ENCODE measurements around the gene HTR5A.
A peak's percentile ranks its signal among the peaks of the same experiment; 100 is the strongest.

The HTR5A gene

GRCh38 chr7:155093596-155093995 is 23.5 kb downstream of the HTR5A start:
- no peak for DNase-seq

DNA sequence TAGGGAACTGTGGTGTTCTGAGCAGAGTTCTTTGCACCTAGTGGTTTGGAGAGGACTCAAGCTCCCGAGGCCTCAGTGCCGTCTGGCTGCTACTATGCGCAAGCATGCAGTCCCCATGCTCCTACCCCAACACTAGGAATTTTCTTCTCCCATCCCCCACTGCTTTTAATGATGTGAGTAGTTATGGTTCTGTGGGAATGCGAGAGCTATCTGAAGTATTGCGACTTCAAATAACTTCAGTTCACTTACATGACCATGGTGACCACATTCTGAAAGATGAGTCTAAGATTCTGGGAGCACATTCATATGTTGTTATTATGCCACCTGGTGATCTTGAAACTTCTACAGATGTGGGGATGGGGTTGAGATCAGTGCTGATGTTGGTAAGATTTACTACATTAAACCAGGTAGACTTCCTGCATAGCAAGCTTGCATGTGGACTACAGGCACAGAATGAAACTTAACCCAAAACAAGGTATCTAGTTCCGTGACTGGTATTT is 24.6 kb downstream of the HTR5A start:
- no peak for DNase-seq

DNA sequence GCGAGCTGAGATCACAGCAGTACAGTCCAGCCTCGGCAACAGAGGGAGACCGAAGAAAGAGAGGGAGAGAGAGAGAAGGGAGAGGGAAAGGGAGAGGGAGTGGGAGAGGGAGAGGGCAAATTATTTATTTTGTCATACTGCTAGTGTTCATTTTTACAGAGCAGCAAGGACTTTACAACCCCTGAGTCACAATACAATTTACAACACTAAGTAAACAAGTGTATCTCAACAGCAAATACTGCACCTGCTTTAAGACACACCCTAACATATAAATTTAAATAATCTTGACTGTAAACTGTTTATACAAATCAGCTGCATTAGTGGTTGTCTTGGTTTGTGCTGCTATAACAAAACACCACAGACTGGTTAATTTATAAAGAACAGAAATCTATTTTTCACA is 27.2 kb downstream of the HTR5A start:
- peak; percentile 62 for DNase-seq

- DNase-seq = no peak
Observed at GRCh38 chr7:155103839-155104238, 33.7 kb downstream of the HTR5A start.

- DNase-seq = no peak
Observed at GRCh38 chr7:155104913-155105312, 34.8 kb downstream of the HTR5A start.

GRCh38 chr7:155106356-155106755 is 36.2 kb downstream of the HTR5A start:
- no peak for DNase-seq

GRCh38 chr7:155107126-155107525 is 37.0 kb downstream of the HTR5A start:
- no peak for DNase-seq

GRCh38 chr7:155108144-155108901 is 38.2 kb downstream of the HTR5A start:
- DNase-seq = no peak

- no peak for DNase-seq
Observed at GRCh38 chr7:155109121-155109520, 39.0 kb downstream of the HTR5A start.

DNA sequence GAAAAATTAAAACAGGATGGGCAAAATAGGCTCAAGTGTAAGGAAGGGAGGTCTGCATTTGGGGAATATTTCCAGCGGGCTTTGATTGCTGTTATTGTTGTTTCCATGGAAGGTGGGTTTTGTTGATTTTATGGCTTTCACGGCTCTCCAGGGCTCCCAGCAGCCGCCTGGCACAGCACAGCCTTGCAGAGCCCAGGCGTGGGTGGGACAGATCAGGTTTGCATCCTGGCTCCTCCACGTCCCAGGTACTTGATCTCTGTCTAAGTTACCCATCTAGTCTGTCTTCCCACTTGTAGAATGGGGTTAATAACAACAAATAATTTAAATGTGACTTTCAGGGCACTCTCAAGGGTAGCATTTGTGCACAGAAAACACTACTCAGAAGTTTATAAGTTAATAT is 45.2 kb downstream of the HTR5A start:
- no peak for DNase-seq

DNA sequence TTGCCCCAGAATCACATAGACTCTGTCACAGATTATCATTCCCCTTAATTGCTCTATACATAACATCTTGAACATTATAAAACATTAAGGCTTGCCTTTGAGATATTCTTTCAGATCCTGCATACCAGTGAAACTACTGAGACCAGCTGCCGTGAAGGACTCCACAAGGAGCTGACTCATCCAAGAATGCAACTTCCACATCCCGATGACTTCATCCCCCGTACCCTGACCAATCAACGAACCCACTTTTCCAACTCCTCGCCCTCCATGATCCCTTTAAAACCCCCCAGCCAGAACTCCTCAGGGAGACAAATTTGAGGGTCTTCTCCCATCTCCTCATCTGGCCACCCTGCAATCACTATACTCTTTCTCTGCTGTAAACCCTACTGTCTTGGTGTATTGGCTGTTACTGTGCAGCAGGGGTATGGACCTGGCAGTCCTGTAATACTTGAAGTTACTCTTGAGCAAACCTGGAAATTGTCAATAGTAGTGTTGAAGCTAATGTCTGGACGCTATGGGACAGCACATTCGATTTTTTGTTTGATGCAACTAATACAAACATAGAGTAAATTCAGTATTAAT is 49.8 kb downstream of the HTR5A start:
- no peak for DNase-seq

- DNase-seq = no peak
Observed at GRCh38 chr7:155120460-155120859, 50.3 kb downstream of the HTR5A start.

DNA sequence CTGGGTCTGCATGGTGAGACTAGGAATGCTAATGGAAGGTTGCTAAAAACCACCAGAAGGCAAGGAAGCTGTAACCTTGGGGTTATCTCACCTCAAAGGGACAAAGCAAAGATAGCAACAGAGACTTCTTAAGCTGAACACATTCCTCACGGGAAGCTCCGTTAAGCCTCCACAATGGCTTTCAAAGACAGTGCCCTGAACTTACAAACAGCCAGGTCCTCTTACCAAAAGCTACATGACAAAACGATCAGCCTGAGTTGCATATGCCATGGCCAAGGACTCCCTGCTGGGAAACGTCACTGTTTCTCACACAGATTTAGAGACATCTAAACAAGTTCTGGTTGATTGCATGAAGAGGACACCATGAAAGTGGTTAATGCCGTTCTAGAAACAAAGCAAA is 52.7 kb downstream of the HTR5A start:
- DNase-seq = no peak

DNA sequence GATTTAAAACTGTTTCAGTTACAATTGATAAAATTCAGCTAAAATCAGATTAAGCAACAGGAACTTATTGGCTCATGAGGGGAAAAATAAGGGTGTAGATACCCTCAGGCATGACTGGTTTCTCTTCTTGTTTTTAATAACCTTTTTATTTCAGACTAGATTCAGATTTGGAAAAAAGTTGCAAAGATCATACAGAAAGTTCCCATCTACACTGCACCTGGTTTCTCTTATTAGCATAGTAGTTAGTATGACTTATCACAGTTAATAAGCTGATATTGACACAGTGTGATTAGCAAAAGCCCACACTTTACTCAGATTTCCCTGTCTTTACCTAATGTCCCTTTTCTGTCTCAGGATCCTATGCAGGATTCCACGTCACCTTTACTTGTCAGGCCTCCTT is 53.3 kb downstream of the HTR5A start:
- no peak for DNase-seq

DNA sequence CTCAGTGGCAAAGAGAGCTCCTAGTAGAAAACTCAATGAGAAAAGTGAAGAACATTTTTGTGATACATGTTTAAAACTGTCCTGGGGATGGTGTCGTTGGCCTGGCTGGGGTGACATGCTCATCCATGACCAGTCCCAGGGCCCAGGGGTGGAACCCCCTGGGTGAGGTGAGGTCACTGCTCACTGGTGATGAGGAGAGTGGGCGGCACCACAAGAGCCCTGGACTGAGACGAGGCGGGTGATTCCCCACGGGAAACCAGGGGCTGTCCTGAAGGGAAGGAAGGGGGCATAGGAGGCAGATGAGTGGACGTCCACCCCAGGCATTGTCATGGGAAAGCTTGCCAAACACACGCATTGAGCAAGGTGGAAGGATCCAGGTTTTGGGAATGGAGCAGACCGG is 54.6 kb downstream of the HTR5A start:
- DNase-seq = no peak

DNA sequence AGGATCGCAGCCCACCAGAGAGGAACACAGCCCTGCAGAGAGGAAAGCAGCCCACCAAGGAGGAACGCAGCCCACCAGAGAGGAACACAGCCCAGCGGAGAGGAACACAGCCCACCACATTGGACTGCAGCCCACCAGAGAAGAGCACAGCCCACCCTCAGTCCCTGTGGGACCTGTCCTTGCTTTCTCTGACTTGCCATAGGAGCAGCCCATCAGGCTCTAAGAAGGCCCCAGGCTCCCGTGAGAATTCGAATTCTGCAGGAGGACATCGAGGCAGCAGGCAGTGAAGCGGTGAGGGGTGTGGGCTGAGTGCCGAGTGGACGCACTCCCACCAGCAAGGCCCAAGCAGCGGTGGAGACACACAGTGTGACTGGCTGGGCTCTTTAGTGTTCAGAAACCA is 59.1 kb downstream of the HTR5A start:
- DNase-seq = no peak

DNA sequence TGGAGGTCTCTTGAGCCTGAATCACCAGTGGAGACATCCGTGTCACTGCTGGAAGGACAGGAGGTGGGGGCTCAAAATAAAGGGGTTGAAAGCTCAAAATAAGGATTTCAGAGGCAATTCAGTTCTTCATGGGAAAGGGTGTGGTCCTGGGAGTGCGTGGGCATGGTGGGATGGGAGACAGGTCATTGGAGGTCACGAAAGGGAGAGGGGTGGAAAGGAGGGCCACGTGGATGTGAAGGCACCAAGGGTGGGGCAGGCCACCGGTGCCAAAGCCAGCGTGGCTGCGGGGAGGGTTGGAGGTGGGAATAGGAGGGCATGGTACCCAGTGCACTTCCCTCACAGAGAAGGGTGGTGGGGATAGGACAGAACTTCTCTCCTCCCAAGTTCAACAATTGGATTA is 59.7 kb downstream of the HTR5A start:
- DNase-seq = no peak

- DNase-seq = no peak
Observed at GRCh38 chr7:155130493-155130892, 60.4 kb downstream of the HTR5A start.

GRCh38 chr7:155131090-155131489 is 61.0 kb downstream of the HTR5A start:
- DNase-seq = no peak

DNA sequence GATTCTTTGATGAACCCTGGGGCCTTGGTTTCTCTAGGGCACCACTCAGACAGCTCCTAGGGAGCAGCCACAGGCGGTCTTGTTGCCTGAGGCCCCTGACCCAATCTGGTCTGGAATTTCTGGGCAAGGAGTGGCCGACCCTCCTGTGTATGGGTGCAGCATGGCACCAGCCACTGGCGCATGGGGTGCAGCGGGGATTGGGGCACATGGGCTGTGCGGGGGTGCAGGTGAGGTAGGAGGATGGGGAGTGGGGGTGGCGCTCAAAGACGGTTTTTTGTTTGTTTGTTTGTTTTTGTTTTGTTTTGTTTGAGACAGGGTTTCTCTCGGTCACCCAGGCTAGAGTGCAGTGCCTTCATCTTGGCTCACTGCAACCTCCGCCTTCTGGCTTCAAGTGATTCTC is 62.3 kb downstream of the HTR5A start:
- DNase-seq = no peak

DNA sequence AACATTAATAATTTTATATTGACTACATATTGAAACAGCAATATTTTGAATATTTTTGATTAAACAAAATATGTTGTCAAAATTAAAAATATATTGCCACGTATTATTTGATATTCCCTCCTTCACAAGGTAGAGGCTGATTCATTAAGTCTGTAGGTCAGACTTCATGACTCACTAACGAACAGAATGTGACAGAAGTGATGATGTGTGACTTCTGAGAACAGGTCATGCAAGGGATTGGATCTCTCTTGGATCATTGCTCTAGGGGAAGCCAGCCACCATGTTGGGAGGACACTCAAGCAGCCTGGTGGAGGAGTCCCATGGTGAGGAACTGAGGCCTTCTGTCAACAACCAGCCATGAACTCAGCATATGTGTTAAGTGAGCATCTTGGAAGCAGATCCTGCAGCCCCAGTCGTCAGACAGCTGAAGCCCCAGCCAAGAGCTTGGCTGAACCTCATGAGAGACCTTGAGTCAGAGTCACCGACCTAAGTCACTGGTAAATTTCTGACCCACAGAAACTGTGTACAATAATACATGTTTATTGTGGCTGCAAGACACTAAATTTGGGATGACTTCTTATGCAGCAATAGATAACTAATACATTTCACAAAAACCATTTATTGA is 66.6 kb downstream of the HTR5A start:
- DNase-seq = no peak
